Gastroesophageal sphincter (tissue), 3 donors: ENCODE results near the gene TMEM51.

ENCODE experiments used
- EP300 ChIP-seq: sonication (generic); formaldehyde crosslinking; IDR thresholded peaks from one replicate; pipeline ENCODE4 v1.6.1; 2017; ENCODE audit warnings: antibody characterized with exemption, mild to moderate bottlenecking
- POLR2A ChIP-seq, 2 donors: fragments of 450-650 bp; IDR thresholded peaks; one replicate each; pipeline ENCODE4 v1.6.1; 2017; ENCODE audit warnings: antibody characterized with exemption in 2 of 2, mild to moderate bottlenecking in 2 of 2, moderate library complexity in 1 of 2
- POLR2AphosphoS5 ChIP-seq: sonication (generic); formaldehyde crosslinking; IDR thresholded peaks from one replicate; pipeline ENCODE4 v1.6.1; 2017; ENCODE audit warnings: antibody characterized with exemption
- TF ChIP-seq, protein P1 (sequence below), 4 experiments: fragments of 200-600 bp in 2 of 4; fragments of 450-650 bp in 2 of 4; sonication (generic) in 1 of 4; IDR thresholded peaks; one replicate each; pipeline ENCODE4 v1.5.1; 2017 to 2019; ENCODE audit warnings: antibody characterized with exemption in 4 of 4, mild to moderate bottlenecking in 2 of 4, moderate library complexity in 2 of 4

DNA sequence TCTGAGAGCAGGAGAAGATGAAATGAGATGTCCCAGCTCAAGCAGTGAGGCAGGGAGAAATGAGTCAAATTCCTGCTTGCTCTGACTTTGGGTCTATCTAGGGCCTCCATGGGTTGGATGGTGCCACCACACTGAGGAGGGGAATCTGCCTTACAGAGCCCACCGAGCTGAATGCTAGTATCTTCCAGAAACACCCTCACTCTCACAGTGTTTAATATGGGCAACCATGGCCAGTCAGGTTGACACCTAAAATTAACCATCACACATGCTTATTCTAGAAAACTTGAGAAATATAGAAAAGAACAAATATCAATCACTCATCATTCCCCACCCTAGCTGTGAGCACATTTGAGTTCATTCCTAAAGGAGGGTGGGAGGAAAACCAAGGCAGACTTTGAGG is 64.1 kb downstream of the TMEM51 start:
- TF ChIP-seq, protein P1, sequence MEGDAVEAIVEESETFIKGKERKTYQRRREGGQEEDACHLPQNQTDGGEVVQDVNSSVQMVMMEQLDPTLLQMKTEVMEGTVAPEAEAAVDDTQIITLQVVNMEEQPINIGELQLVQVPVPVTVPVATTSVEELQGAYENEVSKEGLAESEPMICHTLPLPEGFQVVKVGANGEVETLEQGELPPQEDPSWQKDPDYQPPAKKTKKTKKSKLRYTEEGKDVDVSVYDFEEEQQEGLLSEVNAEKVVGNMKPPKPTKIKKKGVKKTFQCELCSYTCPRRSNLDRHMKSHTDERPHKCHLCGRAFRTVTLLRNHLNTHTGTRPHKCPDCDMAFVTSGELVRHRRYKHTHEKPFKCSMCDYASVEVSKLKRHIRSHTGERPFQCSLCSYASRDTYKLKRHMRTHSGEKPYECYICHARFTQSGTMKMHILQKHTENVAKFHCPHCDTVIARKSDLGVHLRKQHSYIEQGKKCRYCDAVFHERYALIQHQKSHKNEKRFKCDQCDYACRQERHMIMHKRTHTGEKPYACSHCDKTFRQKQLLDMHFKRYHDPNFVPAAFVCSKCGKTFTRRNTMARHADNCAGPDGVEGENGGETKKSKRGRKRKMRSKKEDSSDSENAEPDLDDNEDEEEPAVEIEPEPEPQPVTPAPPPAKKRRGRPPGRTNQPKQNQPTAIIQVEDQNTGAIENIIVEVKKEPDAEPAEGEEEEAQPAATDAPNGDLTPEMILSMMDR (IDR thresholded peaks at IDR 0.05) = no peak
- no peak for TF ChIP-seq POLR2A (IDR thresholded peaks at IDR 0.05)
- no peak for TF ChIP-seq POLR2AphosphoS5
- no peak for TF ChIP-seq EP300
